T-helper 2 cell treated with Interferon-gamma antibody and Interleukin-4, amounts not matched to agents 5 μg/mL and 100 μg/mL, for 36 hours (primary cell): ENCODE data around the gene S100A13.
"Not testable (repeated sequence)": the region's sequence is repeated elsewhere in the genome, so short reads cannot be mapped to it uniquely, and the experiment has no call there.

Source experiments
- DNase-seq: peaks from one replicate; pipeline ENCODE4 v3.0.0; 2021; ENCODE audit warnings: low spot score
- H3K27ac Mint-ChIP-seq: one replicate; pipeline ENCODE4 v1.8.0; 2021; ENCODE audit warnings: mild to moderate bottlenecking, mixed read lengths
- H3K27me3 Mint-ChIP-seq: one replicate; pipeline ENCODE4 v1.8.0; 2021; ENCODE audit warnings: low read depth, mixed read lengths
- H3K36me3 Mint-ChIP-seq: one replicate; pipeline ENCODE4 v1.8.0; 2021; ENCODE audit warnings: low read depth, mixed read lengths
- H3K4me1 Mint-ChIP-seq: one replicate; pipeline ENCODE4 v1.8.0; 2021; ENCODE audit warnings: low read depth, mixed read lengths
- H3K4me3 Mint-ChIP-seq: one replicate; pipeline ENCODE4 v1.8.0; 2022; ENCODE audit warnings: mild to moderate bottlenecking, moderate library complexity, mixed read lengths
- H3K9me3 Mint-ChIP-seq: one replicate; pipeline ENCODE4 v1.8.0; 2021; ENCODE audit warnings: mixed read lengths

The S100A13 gene

GRCh38 chr1:153626904-153627714, at the start of gene S100A13:
Gene S100A13 (minus strand): TSS chr1:153627505. CDS start chr1:153626472, 1,033 bp downstream.
- Mint-ChIP-seq H3K36me3 (no peaks in the 10 kb centered on the region), H3K27ac (peak within 1 kb of the TSS; percentile 13), H3K4me1 (peaks cover 7% of the 10 kb centered on the region), H3K4me3 (no peak within 1 kb of the TSS), H3K9me3 (no peaks in the 10 kb centered on the region), H3K27me3 (no peaks in the 10 kb centered on the region)
- no peak for DNase-seq

GRCh38 chr1:153673511-153673910, 46.2 kb upstream of the S100A13 start:
- Mint-ChIP-seq H3K9me3 (no peaks in the 10 kb centered on the region), H3K4me1 (peaks cover 24% of the 10 kb centered on the region), H3K27me3 (peaks cover 20% of the 10 kb centered on the region), H3K36me3 (peaks cover 12% of the 10 kb centered on the region), H3K27ac (peak overlapping the region; percentile 28), H3K4me3 (no peak overlapping the region)
- DNase-seq, result no peak

GRCh38 chr1:153671628-153672353, 44.5 kb upstream of the S100A13 start:
- H3K4me3 Mint-ChIP-seq, H3K27me3 Mint-ChIP-seq, H3K27ac Mint-ChIP-seq, H3K9me3 Mint-ChIP-seq: not testable (repeated sequence)
- Mint-ChIP-seq H3K4me1 (peaks cover 22% of the 10 kb centered on the region), H3K36me3 (peaks cover 30% of the 10 kb centered on the region)
- peak; percentile 54 for DNase-seq

GRCh38 chr1:153670859-153671627, 43.7 kb upstream of the S100A13 start, which contains the start of gene ILF2:
Gene ILF2 (minus strand): TSS chr1:153670993. CDS start chr1:153670922, 71 bp downstream.
- Mint-ChIP-seq H3K4me1 (peaks cover 22% of the 10 kb centered on the region), H3K9me3 (no peaks in the 10 kb centered on the region), H3K27ac (no peak within 1 kb of the TSS), H3K27me3 (no peaks in the 10 kb centered on the region), H3K4me3 (no peak within 1 kb of the TSS), H3K36me3 (peaks cover 36% of the 10 kb centered on the region)
- peak; percentile 96 for DNase-seq

- H3K4me1 Mint-ChIP-seq, result peaks cover 24% of the 10 kb centered on the region
- no peaks in the 10 kb centered on the region for H3K9me3 Mint-ChIP-seq
- H3K36me3 Mint-ChIP-seq, result peaks cover 42% of the 10 kb centered on the region
- no peak for DNase-seq
- no peak overlapping the region for H3K4me3 Mint-ChIP-seq
- H3K27me3 Mint-ChIP-seq, result no peaks in the 10 kb centered on the region
- H3K27ac Mint-ChIP-seq, result no peak overlapping the region
These were observed 43.1 kb upstream of the S100A13 start for GRCh38 chr1:153670257-153670858.

GRCh38 chr1:153669606-153670005, 42.3 kb upstream of the S100A13 start:
- no peak for DNase-seq
- H3K4me3 Mint-ChIP-seq, result no peak overlapping the region
- H3K4me1 Mint-ChIP-seq, result peaks cover 24% of the 10 kb centered on the region
- H3K9me3 Mint-ChIP-seq, result no peaks in the 10 kb centered on the region
- peaks cover 50% of the 10 kb centered on the region for H3K36me3 Mint-ChIP-seq
- no peak overlapping the region for H3K27ac Mint-ChIP-seq
- no peaks in the 10 kb centered on the region for H3K27me3 Mint-ChIP-seq

GRCh38 chr1:153668672-153669071, 41.4 kb upstream of the S100A13 start:
- not testable (repeated sequence) for DNase-seq, H3K9me3 Mint-ChIP-seq, H3K27me3 Mint-ChIP-seq, H3K27ac Mint-ChIP-seq
- Mint-ChIP-seq H3K4me1 (peaks cover 24% of the 10 kb centered on the region), H3K4me3 (peak overlapping the region; percentile 74), H3K36me3 (peaks cover 58% of the 10 kb centered on the region)

- peaks cover 22% of the 10 kb centered on the region for H3K4me1 Mint-ChIP-seq
- H3K27me3 Mint-ChIP-seq, result no peaks in the 10 kb centered on the region
- H3K27ac Mint-ChIP-seq, result no peak overlapping the region
- peak overlapping the region; percentile 29 for H3K4me3 Mint-ChIP-seq
- peaks cover 67% of the 10 kb centered on the region for H3K36me3 Mint-ChIP-seq
- no peaks in the 10 kb centered on the region for H3K9me3 Mint-ChIP-seq
- no peak for DNase-seq
These were observed 40.1 kb upstream of the S100A13 start for GRCh38 chr1:153667439-153667838.

- DNase-seq, result no peak
- H3K36me3 Mint-ChIP-seq, result peaks cover 67% of the 10 kb centered on the region
- H3K27ac Mint-ChIP-seq, result no peak overlapping the region
- peaks cover 19% of the 10 kb centered on the region for H3K4me1 Mint-ChIP-seq
- no peaks in the 10 kb centered on the region for H3K27me3 Mint-ChIP-seq
- H3K9me3 Mint-ChIP-seq, result no peaks in the 10 kb centered on the region
- H3K4me3 Mint-ChIP-seq, result no peak overlapping the region
These were observed 35.9 kb upstream of the S100A13 start for GRCh38 chr1:153663211-153663610.

- no peak overlapping the region for H3K27ac Mint-ChIP-seq
- no peak overlapping the region for H3K4me3 Mint-ChIP-seq
- DNase-seq, result no peak
- H3K9me3 Mint-ChIP-seq, result no peaks in the 10 kb centered on the region
- peaks cover 14% of the 10 kb centered on the region for H3K4me1 Mint-ChIP-seq
- no peaks in the 10 kb centered on the region for H3K27me3 Mint-ChIP-seq
- H3K36me3 Mint-ChIP-seq, result peaks cover 58% of the 10 kb centered on the region
These were observed 35.0 kb upstream of the S100A13 start for GRCh38 chr1:153662269-153662668.

- Mint-ChIP-seq H3K36me3 (peaks cover 48% of the 10 kb centered on the region), H3K4me1 (peaks cover 14% of the 10 kb centered on the region), H3K4me3 (no peak overlapping the region)
These were observed 33.9 kb upstream of the S100A13 start for GRCh38 chr1:153661111-153661708.

GRCh38 chr1:153659656-153660055, 32.4 kb upstream of the S100A13 start:
- DNase-seq, result no peak
- Mint-ChIP-seq H3K36me3 (peaks cover 34% of the 10 kb centered on the region), H3K27me3 (no peaks in the 10 kb centered on the region), H3K9me3 (no peaks in the 10 kb centered on the region), H3K4me1 (peaks cover 12% of the 10 kb centered on the region), H3K4me3 (peak overlapping the region; percentile 97), H3K27ac (peak overlapping the region; percentile 87)

More at GRCh38 chr1:153661111-153661708, 33.9 kb upstream of the S100A13 start:
- no peak for DNase-seq
- Mint-ChIP-seq H3K27me3 (no peaks in the 10 kb centered on the region), H3K27ac (peak overlapping the region; percentile 31), H3K9me3 (no peaks in the 10 kb centered on the region)

GRCh38 chr1:153659175-153659534, 31.9 kb upstream of the S100A13 start:
- peaks cover 29% of the 10 kb centered on the region for H3K36me3 Mint-ChIP-seq
- H3K27ac Mint-ChIP-seq, result peak overlapping the region; percentile 87
- peak overlapping the region; percentile 97 for H3K4me3 Mint-ChIP-seq
- no peaks in the 10 kb centered on the region for H3K27me3 Mint-ChIP-seq
- no peaks in the 10 kb centered on the region for H3K9me3 Mint-ChIP-seq
- peaks cover 12% of the 10 kb centered on the region for H3K4me1 Mint-ChIP-seq
- no peak for DNase-seq
